Transverse colon (tissue), 3 donors: Measurements from ENCODE around the gene AP1S2.

Experiments used
- POLR2A ChIP-seq: fragments of 450-650 bp; IDR thresholded peaks from one replicate; pipeline ENCODE4 v1.6.1; 2016; ENCODE audit warnings: antibody characterized with exemption, mild to moderate bottlenecking, moderate library complexity
- TF ChIP-seq, protein P1 (sequence below), 5 experiments: fragments of 200-600 bp in 3 of 5; fragments of 450-650 bp in 2 of 5; sonication (generic) in 3 of 5; IDR thresholded peaks; 1 replicate in 2 of 5; 2 replicates in 3 of 5; pipeline ENCODE4 v1.5.1; 2016 to 2017; ENCODE audit warnings: antibody characterized with exemption in 5 of 5, inconsistent platforms in 3 of 5, mild to moderate bottlenecking in 2 of 5, moderate library complexity in 1 of 5

DNA sequence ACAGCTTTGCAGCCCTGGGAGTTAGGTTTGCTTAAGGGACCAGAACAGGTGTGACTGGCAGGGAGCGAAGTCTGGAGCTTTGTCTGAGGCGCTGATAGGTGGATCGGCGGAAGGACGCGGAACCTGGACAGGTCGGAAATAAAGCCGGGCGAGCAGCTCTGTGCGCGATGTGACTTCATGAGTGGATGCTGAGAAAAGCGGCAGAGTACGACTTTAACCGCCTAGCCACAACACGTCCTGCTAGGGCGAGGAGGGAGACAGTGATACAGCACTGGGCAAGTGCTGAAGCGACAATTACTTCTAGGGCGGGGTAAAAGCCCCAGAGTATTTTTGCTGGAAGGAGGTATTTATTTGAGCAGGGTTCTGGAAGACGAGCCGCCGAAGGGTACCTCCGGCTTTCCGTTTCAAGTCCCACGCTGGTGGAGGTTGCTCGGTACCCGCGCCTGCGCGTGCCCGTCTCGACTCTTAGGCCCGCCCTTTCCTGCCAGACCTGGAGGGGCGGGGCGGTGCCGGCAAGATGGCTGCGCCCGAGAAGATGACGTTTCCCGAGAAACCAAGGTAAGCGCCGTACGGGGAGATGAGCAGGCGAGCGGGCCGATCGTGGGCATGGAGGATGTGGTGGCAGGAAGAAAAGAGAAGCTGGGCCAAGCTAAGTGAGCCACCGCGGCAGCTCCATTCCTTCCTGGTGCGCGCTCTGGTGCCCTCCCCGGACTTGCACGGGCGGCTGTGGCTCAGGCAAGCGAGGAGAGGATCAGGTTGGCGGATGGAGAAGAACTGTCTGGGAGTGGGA, 64.4 kb downstream of the AP1S2 start, which contains the start of gene ZRSR2:
- TF ChIP-seq POLR2A: peak; percentile 57
- TF ChIP-seq, protein P1, sequence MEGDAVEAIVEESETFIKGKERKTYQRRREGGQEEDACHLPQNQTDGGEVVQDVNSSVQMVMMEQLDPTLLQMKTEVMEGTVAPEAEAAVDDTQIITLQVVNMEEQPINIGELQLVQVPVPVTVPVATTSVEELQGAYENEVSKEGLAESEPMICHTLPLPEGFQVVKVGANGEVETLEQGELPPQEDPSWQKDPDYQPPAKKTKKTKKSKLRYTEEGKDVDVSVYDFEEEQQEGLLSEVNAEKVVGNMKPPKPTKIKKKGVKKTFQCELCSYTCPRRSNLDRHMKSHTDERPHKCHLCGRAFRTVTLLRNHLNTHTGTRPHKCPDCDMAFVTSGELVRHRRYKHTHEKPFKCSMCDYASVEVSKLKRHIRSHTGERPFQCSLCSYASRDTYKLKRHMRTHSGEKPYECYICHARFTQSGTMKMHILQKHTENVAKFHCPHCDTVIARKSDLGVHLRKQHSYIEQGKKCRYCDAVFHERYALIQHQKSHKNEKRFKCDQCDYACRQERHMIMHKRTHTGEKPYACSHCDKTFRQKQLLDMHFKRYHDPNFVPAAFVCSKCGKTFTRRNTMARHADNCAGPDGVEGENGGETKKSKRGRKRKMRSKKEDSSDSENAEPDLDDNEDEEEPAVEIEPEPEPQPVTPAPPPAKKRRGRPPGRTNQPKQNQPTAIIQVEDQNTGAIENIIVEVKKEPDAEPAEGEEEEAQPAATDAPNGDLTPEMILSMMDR (IDR thresholded peaks at IDR 0.05): no peak
